Ectodermal cell (in vitro differentiated cells): ENCODE measurements around the gene KIAA0825.
"Not testable (repeated sequence)": the region's sequence is repeated elsewhere in the genome, so short reads cannot be mapped to it uniquely, and the experiment has no call there.

Source experiments
- H3K27ac ChIP-seq: 2 replicates; pipeline ENCODE4 v1.7.0; 2013; ENCODE audit warnings: mild to moderate bottlenecking, low read depth, low read length; ENCODE audit not compliant: insufficient read depth, poor library complexity, severe bottlenecking
- H3K27me3 ChIP-seq: 2 replicates; pipeline ENCODE4 v1.7.0; 2013; ENCODE audit warnings: mild to moderate bottlenecking, low read length; ENCODE audit not compliant: insufficient read depth, control insufficient read depth, poor library complexity, severe bottlenecking
- H3K36me3 ChIP-seq: one replicate; pipeline ENCODE4 v1.7.0; 2013; ENCODE audit warnings: low read length; ENCODE audit not compliant: control insufficient read depth, insufficient read depth
- H3K4me1 ChIP-seq: one replicate; pipeline ENCODE4 v1.7.0; 2013; ENCODE audit warnings: low read length; ENCODE audit not compliant: control insufficient read depth, insufficient read depth
- H3K4me3 ChIP-seq: 2 replicates; pipeline ENCODE4 v1.7.0; 2013; ENCODE audit warnings: low read depth, low read length, control low read depth; ENCODE audit not compliant: insufficient read depth
- H3K9me3 ChIP-seq: 2 replicates; pipeline ENCODE4 v1.7.0; 2013; ENCODE audit warnings: mild to moderate bottlenecking, low read length, moderate library complexity; ENCODE audit not compliant: control insufficient read depth
- WGBS, 2 experiments: methylation state at CpG; one replicate each; pipeline ENCODE4 v1.1.7; 2013; ENCODE audit warnings: missing lambda C conversion rate in 2 of 2; 5-methylcytosine and 5-hydroxymethylcytosine counted together

Gene KIAA0825

DNA sequence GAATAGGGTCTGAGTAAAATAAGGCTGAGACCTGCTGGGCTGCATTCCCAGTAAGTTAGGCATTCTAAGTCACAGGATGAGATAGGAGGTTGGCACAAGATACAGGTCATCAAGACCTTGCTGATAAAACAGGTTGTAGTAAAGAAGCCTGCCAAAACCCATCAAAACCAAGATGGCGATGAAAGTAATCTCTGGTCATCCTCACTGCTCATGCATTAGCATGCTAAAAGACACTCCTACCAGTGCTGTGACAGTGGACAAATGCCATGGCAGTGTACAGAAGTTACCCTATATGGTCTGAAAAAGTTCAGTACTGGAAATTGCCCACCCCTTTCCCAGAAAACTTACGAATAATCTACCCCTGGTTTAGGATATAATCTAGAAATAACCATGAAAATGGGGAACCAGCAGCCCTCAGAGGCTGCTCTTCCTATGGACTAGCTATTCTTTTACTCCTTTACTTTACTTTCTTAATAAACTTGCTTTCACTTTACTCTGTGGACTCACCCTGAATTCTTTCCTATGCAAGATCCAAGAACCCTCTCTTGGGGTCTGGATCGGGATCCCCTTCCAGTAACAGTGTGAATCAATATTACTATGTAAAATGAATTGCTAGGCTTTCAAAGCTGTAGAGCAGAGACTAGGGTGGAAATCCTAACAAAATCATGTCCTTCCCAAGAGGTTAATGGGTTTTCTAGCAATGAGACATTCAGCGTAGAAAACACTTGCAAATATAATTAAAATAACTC is 257.8 kb downstream of the KIAA0825 start:
- Histone ChIP-seq H3K27me3 (no peaks in the 10 kb centered on the region), H3K9me3 (no peaks in the 10 kb centered on the region), H3K36me3 (no peaks in the 10 kb centered on the region), H3K4me3 (no peak overlapping the region), H3K4me1 (no peaks in the 10 kb centered on the region), H3K27ac (no peak overlapping the region)
- WGBS, 2 experiments, result 84 to 97% methylated on average over 3 of the region's 4 CpGs

DNA sequence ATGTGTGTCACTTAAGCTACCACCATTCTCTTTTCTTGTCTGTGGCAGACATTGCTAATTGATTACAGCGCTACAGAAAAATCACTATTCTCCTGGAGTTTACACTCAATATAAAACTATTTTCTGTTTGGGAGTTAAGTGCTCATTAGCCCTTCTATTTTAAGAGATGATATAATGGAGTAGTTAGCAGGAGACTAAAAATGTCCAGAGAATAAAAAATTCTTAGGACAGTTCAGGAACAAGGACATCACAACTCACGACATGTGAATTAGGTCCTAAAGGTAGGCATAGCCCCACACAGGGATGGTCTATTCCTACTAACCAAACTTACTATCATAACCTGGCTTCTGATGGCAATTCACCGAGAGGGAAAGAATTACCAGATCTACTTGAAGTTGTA is 258.5 kb downstream of the KIAA0825 start:
- no peaks in the 10 kb centered on the region for H3K9me3 ChIP-seq
- no peak overlapping the region for H3K27ac ChIP-seq
- no peak overlapping the region for H3K4me3 ChIP-seq
- H3K27me3 ChIP-seq, result no peaks in the 10 kb centered on the region
- H3K4me1 ChIP-seq, result no peaks in the 10 kb centered on the region
- 90 to 100% methylated on average over 1 to 2 of the region's 3 CpGs for WGBS, 2 experiments
- H3K36me3 ChIP-seq, result no peaks in the 10 kb centered on the region

DNA sequence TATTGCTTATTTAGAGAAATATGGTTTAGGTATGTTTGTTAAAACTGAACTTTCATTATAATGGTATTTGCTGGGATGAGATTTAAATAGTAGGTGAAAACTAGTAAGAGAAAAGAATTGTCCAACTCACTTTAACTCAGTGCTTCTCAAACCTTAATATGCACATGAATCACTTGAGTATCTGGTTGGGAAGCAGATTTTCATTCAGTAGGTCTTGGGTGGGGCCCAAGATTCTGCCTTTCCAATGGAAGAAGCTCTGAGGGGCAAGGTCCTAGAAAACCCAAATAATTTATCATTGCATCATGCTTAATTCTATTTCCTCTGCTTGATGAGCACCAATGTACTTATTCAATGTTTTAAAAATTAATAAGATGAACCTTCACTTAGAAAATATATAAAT is 262.6 kb downstream of the KIAA0825 start:
- no peak overlapping the region for H3K4me3 ChIP-seq
- H3K27ac ChIP-seq, result no peak overlapping the region
- H3K27me3 ChIP-seq, result no peaks in the 10 kb centered on the region
- no peaks in the 10 kb centered on the region for H3K36me3 ChIP-seq
- H3K4me1 ChIP-seq, result no peaks in the 10 kb centered on the region
- no peaks in the 10 kb centered on the region for H3K9me3 ChIP-seq

GRCh38 chr5:94354837-94355485 is 263.4 kb downstream of the KIAA0825 start:
- not testable (repeated sequence) for H3K27ac ChIP-seq, H3K4me3 ChIP-seq, H3K27me3 ChIP-seq, H3K4me1 ChIP-seq, H3K9me3 ChIP-seq, H3K36me3 ChIP-seq
- 21 to 27% methylated on average over 4 to 5 of the region's 5 CpGs for WGBS, 2 experiments

- H3K36me3 ChIP-seq, result no peaks in the 10 kb centered on the region
- H3K4me3 ChIP-seq, result no peak overlapping the region
- no peaks in the 10 kb centered on the region for H3K9me3 ChIP-seq
- H3K27ac ChIP-seq, result no peak overlapping the region
- no peaks in the 10 kb centered on the region for H3K4me1 ChIP-seq
- 94% methylated on average over 2 of the region's 4 CpGs for WGBS, 2 experiments
- no peaks in the 10 kb centered on the region for H3K27me3 ChIP-seq
These were observed 264.8 kb downstream of the KIAA0825 start for GRCh38 chr5:94353605-94354004.

DNA sequence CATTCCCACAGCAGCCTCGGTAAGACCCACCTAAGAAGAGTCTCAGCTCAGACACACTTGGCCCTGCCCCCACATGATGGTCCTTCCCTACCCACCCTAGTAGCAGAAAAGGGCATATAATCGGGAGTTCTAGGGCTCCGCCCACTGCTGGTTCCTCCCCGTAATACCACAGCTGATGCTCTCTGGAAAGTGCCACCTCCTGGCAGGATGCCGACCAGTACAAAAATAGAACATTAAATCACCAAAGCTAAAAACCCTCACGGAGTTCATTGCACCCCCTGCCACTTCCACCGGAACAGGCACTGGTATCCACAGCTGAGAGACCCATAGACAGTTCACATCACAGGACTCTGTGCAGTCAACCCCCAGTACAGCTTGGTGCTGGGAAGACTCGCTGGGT is 271.3 kb downstream of the KIAA0825 start:
- H3K27me3 ChIP-seq, result no peaks in the 10 kb centered on the region
- H3K36me3 ChIP-seq, result no peaks in the 10 kb centered on the region
- WGBS, 2 experiments, result 93 to 95% methylated on average over 8 of the region's 8 CpGs
- no peaks in the 10 kb centered on the region for H3K4me1 ChIP-seq
- H3K9me3 ChIP-seq, result no peaks in the 10 kb centered on the region
- H3K4me3 ChIP-seq, result no peak overlapping the region
- H3K27ac ChIP-seq, result no peak overlapping the region

DNA sequence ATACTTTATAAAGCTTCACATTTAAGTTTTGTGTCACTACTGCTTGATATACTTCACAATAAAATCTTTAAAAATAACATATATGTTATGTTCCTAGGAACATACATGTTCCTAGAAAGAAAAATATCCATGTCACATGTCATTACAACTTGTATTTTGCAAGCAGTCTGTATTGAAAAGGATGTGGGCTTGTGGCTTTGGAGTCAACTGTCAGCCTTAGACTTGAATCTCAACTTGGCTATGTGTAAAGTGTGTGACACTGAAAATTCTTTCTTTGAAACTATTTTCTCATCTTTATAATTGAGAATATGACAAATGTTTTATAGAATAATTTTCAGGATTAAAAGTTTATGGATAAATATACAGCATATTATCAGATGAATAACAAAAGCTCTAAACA is 273.1 kb downstream of the KIAA0825 start:
- H3K9me3 ChIP-seq, result no peaks in the 10 kb centered on the region
- H3K4me3 ChIP-seq, result no peak overlapping the region

DNA sequence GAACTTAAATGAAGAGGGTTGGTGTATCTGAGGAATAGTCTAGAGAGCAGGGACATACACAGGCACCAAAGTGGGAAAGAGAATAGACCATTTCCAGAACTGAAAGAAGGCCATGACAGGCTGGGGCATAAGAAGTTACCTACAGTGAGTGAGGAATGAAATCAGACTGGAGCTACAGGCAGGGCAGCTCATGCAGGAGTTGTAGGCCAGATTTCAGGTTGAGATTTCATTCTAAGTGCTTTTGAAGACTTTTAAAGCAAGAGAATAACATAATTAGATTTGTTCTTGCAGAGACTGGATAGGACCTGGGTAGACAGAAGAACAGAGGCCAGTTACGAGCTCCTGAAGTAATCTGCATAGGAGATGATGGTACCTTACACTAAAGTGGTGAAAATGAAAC is 280.8 kb downstream of the KIAA0825 start:
- H3K27me3 ChIP-seq, result no peaks in the 10 kb centered on the region
- no peaks in the 10 kb centered on the region for H3K36me3 ChIP-seq
- 89 to 92% methylated on average over 1 of the region's 1 CpG for WGBS, 2 experiments
- no peaks in the 10 kb centered on the region for H3K9me3 ChIP-seq
- no peak overlapping the region for H3K4me3 ChIP-seq
- H3K4me1 ChIP-seq, result no peaks in the 10 kb centered on the region
- no peak overlapping the region for H3K27ac ChIP-seq

More for the DNA sequence above, 273.1 kb downstream of the KIAA0825 start:
- no peak overlapping the region for H3K27ac ChIP-seq
- no peaks in the 10 kb centered on the region for H3K4me1 ChIP-seq
- H3K27me3 ChIP-seq, result no peaks in the 10 kb centered on the region
- no peaks in the 10 kb centered on the region for H3K36me3 ChIP-seq

- no peaks in the 10 kb centered on the region for H3K9me3 ChIP-seq
- H3K4me1 ChIP-seq, result no peaks in the 10 kb centered on the region
- H3K27me3 ChIP-seq, result no peaks in the 10 kb centered on the region
- no peak overlapping the region for H3K4me3 ChIP-seq
- H3K36me3 ChIP-seq, result no peaks in the 10 kb centered on the region
- WGBS, 2 experiments, result 87 to 91% methylated on average over 2 of the region's 2 CpGs
- H3K27ac ChIP-seq, result no peak overlapping the region
These were observed 282.5 kb downstream of the KIAA0825 start for GRCh38 chr5:94335936-94336335.

DNA sequence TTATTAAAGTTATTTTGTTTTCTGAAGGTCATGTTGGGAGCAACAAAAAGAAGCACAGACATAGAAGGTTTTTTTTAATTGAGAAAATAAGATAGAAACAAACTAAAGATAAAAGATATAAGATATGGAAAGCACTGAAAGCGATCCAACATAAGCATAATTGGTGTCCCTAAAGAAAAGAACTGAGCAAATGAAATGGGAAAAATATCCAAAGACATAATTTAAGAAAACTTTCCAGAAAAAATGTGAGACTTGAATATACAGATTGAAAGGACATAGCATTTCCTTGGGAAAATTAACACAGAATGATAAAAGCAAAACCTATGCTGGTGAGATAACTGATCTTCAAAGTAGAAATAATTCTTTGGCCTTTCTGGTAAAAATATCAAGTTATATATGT is 289.3 kb downstream of the KIAA0825 start:
- Histone ChIP-seq H3K27ac (no peak overlapping the region), H3K9me3 (peaks cover 2% of the 10 kb centered on the region), H3K27me3 (no peaks in the 10 kb centered on the region), H3K4me1 (no peaks in the 10 kb centered on the region), H3K36me3 (no peaks in the 10 kb centered on the region), H3K4me3 (no peak overlapping the region)
- WGBS, 2 experiments, result 80% methylated on average over 1 of the region's 1 CpG; no CpG with 5 or more reads in 1 of the 2 experiments
